ENCODE results near the gene GNB5.
"Not testable (repeated sequence)": the region's sequence is repeated elsewhere in the genome, so short reads cannot be mapped to it uniquely, and the experiment has no call there.

GNB5 gene

GRCh38 chr15:52206446-52206845 is 15.3 kb upstream of the GNB5 start:
- DNase-seq, result no peak

GRCh38 chr15:52204657-52205056 is 13.5 kb upstream of the GNB5 start:
- no peak for DNase-seq

GRCh38 chr15:52200831-52201365 is 9.7 kb upstream of the GNB5 start:
- no peak for DNase-seq

GRCh38 chr15:52199271-52199670 is 8.1 kb upstream of the GNB5 start:
- no peak for DNase-seq

GRCh38 chr15:52196891-52197290 is 5.7 kb upstream of the GNB5 start:
- DNase-seq, result no peak

GRCh38 chr15:52193791-52194190 is 2.6 kb upstream of the GNB5 start:
- no peak for DNase-seq

- DNase-seq, result no peak
Measured at GRCh38 chr15:52193321-52193720, 2.1 kb upstream of the GNB5 start.

GRCh38 chr15:52186651-52187486 is 4.3 kb downstream of the GNB5 start:
- no peak for DNase-seq

- no peak for DNase-seq
Measured at GRCh38 chr15:52185151-52185561, 6.0 kb downstream of the GNB5 start.

- no peak for DNase-seq
Measured at GRCh38 chr15:52184721-52185120, 6.5 kb downstream of the GNB5 start.

- peak; percentile 39 to 55 (median 44) for DNase-seq
Measured at GRCh38 chr15:52183562-52184173, 7.5 kb downstream of the GNB5 start.

- DNase-seq, result no peak
Measured at GRCh38 chr15:52181938-52182780, 9.0 kb downstream of the GNB5 start.

GRCh38 chr15:52180851-52181450 is 10.2 kb downstream of the GNB5 start:
- DNase-seq, result no peak

GRCh38 chr15:52180196-52180835 is 10.9 kb downstream of the GNB5 start:
- no peak for DNase-seq

- peak; percentile 72 to 90 (median 83) for DNase-seq
Measured at GRCh38 chr15:52179278-52180195, 11.7 kb downstream of the GNB5 start.

GRCh38 chr15:52178765-52179164 is 12.4 kb downstream of the GNB5 start:
- DNase-seq, result no peak

GRCh38 chr15:52172869-52173268 is 18.3 kb downstream of the GNB5 start:
- no peak for DNase-seq

- DNase-seq, result no peak
Measured at GRCh38 chr15:52171807-52172206, 19.4 kb downstream of the GNB5 start.

- no peak for DNase-seq
Measured at GRCh38 chr15:52171386-52171785, 19.8 kb downstream of the GNB5 start.

GRCh38 chr15:52170199-52170598 is 21.0 kb downstream of the GNB5 start:
- DNase-seq, result not testable (repeated sequence)

- DNase-seq, result not testable (repeated sequence)
Measured at GRCh38 chr15:52165494-52166131, 25.6 kb downstream of the GNB5 start.

Measured in suppressor macrophage treated with lipopolysaccharide for 1 hour (primary cell).